HepG2 (cell line): ENCODE measurements around the gene NOB1. TPM values are rescaled to one million over a fixed set of nuclear protein-coding genes. Genes with fewer than 3 reads are reported as not detected.

Experiments used
- ATAC-seq: fragments of 200-7000 bp; cut with Tn5 transposase; 3 replicates; pipeline ENCODE4 v1.9.1; 2020; ENCODE audit warnings: mild to moderate bottlenecking, moderate library complexity
- BruUV-seq: library from RNA; stranded (reverse); fragments of 400-500 nt; replicated peaks from 2 replicates; lab custom pipeline; 2021; lab: Mats Ljungman, UMichigan
- CTCF ChIA-PET: fragments of 300-600 bp; formaldehyde crosslinking; extraction: SDS; loops from one replicate; lab custom pipeline; 2021; ENCODE audit warnings: low total read pairs, inconsistent platforms, low intra/inter-chr PET ratio; lab: Yijun Ruan, JAX
- POLR2A ChIA-PET: fragments of 350-600 bp; sonication (Branson Sonifier 250); formaldehyde crosslinking; loops from one replicate; lab custom pipeline; 2020; ENCODE audit warnings: antibody characterized with exemption, inconsistent platforms; lab: Yijun Ruan, JAX
- DNase-seq: peaks from one replicate; pipeline ENCODE4 v3.0.0-alpha.2; 2015; ENCODE audit warnings: low spot score
- FAIRE-seq: peaks from 3 replicates; lab custom pipeline; 2011; peaks lifted over from hg19 to GRCh38; lab: Jason Lieb, UNC
- H2AFZ ChIP-seq: one replicate; pipeline ENCODE4 v1.6.1; 2011; ENCODE audit warnings: low read length, inconsistent platforms
- H3K27ac ChIP-seq: fragments of 300-600 bp; 3 replicates; pipeline ENCODE4 v1.8.0; 2011; ENCODE audit warnings: mixed run types, mild to moderate bottlenecking, mixed read lengths, low read length, inconsistent platforms; ENCODE audit not compliant: insufficient read depth; ENCODE audit errors: extremely low read length
- H3K27me3 ChIP-seq, 2 experiments: fragments of 200-600 bp in 1 of 2; 2 replicates in 1 of 2; 3 replicates in 1 of 2; pipeline versions ENCODE4 v1.6.0 to v1.8.0; 2011; ENCODE audit warnings: low read length in 2 of 2, mild to moderate bottlenecking in 2 of 2, moderate library complexity in 2 of 2, inconsistent platforms in 1 of 2; ENCODE audit not compliant: insufficient read depth in 2 of 2, control insufficient read depth in 1 of 2
- H3K36me3 ChIP-seq, 2 experiments: fragments of 200-600 bp in 1 of 2; replicated peaks in 1 of 2; 2 replicates in 1 of 2; 3 replicates in 1 of 2; pipeline versions ENCODE4 v1.5.1 to v1.8.0; 2011; ENCODE audit warnings: low read length in 2 of 2, inconsistent platforms in 1 of 2; ENCODE audit not compliant: insufficient read depth in 2 of 2, control insufficient read depth in 1 of 2
- H3K4me1 ChIP-seq: 2 replicates; pipeline ENCODE4 v1.5.1; 2012; ENCODE audit warnings: low read length, inconsistent platforms; ENCODE audit not compliant: insufficient read depth
- H3K4me2 ChIP-seq: 2 replicates; pipeline ENCODE4 v1.6.0; 2011; ENCODE audit warnings: low read depth, low read length, inconsistent platforms
- H3K4me3 ChIP-seq, 3 experiments: fragments of 200-600 bp in 1 of 3; sonication (generic), shearing (Covaris generic) in 1 of 3; replicated peaks in 1 of 3; 2 replicates each; pipeline ENCODE4 v1.5.1; 2011 to 2016; ENCODE audit warnings: low read length in 3 of 3, inconsistent platforms in 2 of 3, low read depth in 2 of 3, mild to moderate bottlenecking in 2 of 3, control low read depth in 1 of 3, mixed read lengths in 1 of 3; ENCODE audit not compliant: insufficient read depth in 1 of 3
- H3K79me2 ChIP-seq: one replicate; pipeline ENCODE4 v1.6.1; 2011; ENCODE audit warnings: low read length, inconsistent platforms; ENCODE audit not compliant: insufficient read depth
- H3K9ac ChIP-seq: 2 replicates; pipeline ENCODE4 v1.6.0; 2011; ENCODE audit warnings: mild to moderate bottlenecking, low read depth, low read length, inconsistent platforms; ENCODE audit not compliant: insufficient read depth
- H3K9me3 ChIP-seq: 2 replicates; pipeline ENCODE4 v1.5.1; 2012; ENCODE audit warnings: mild to moderate bottlenecking, low read length
- H4K20me1 ChIP-seq: 2 replicates; pipeline ENCODE4 v1.6.0; 2011; ENCODE audit warnings: inconsistent platforms, mild to moderate bottlenecking, low read length, moderate library complexity; ENCODE audit not compliant: insufficient read depth
- DNMT3B ChIP-seq: conservative IDR thresholded peaks from 2 replicates; pipeline ENCODE4 v1.6.1; 2016; ENCODE audit warnings: missing biosample characterization, control low read depth
- GATA4 ChIP-seq: sonication (generic); IDR thresholded peaks from 2 replicates; pipeline ENCODE4 v1.6.1; 2016; ENCODE audit warnings: antibody characterized with exemption, low read depth, borderline replicate concordance
- HMG20A ChIP-seq: IDR thresholded peaks from 2 replicates; pipeline ENCODE4 v1.6.1; 2016; ENCODE audit warnings: borderline replicate concordance
- HMGA1 ChIP-seq: sonication (generic); formaldehyde crosslinking; conservative IDR thresholded peaks from 2 replicates; pipeline ENCODE4 v1.4.0; 2020; ENCODE audit warnings: missing genetic modification reagents
- TMF1 ChIP-seq: sonication (generic); formaldehyde crosslinking; IDR thresholded peaks from 2 replicates; pipeline ENCODE4 v1.8.1; 2022; ENCODE audit warnings: low read depth, missing genetic modification reagents
- ZBTB43 ChIP-seq: sonication (generic); formaldehyde crosslinking; conservative IDR thresholded peaks from 2 replicates; pipeline ENCODE4 v1.4.0; 2020; ENCODE audit warnings: missing genetic modification reagents
- ZFP36 ChIP-seq: fragments of 150-350 bp; IDR thresholded peaks from 2 replicates; pipeline ENCODE4 v1.6.1; 2018; ENCODE audit warnings: borderline replicate concordance, low read length, low read depth; ENCODE audit not compliant: partially characterized antibody
- ZNF136 ChIP-seq: sonication (generic); formaldehyde crosslinking; IDR thresholded peaks from 2 replicates; pipeline ENCODE4 v1.8.1; 2022; ENCODE audit warnings: low read depth, mild to moderate bottlenecking, moderate library complexity, missing genetic modification reagents
- ZNF558 ChIP-seq: sonication (generic); formaldehyde crosslinking; IDR thresholded peaks from 2 replicates; pipeline ENCODE4 v1.9.0; 2022; ENCODE audit warnings: mild to moderate bottlenecking, missing genetic modification reagents, borderline replicate concordance
- WGBS: methylation state at CpG from one replicate; pipeline ENCODE4 v1.1.6; 2017; ENCODE audit warnings: low lambda C conversion rate; 5-methylcytosine and 5-hydroxymethylcytosine counted together
- in situ Hi-C: cut with HindIII; loops from 2 replicates; pipeline ENCODE4 v1.10.0; 2017; ENCODE audit warnings: low pct_unique_long_range_greater_than_20kb; ENCODE audit not compliant: extremely low pct_ligation_motif_present
- intact Hi-C: fragments of 100-400 bp; cut with micrococcal nuclease; formaldehyde crosslinking; loops from one replicate; pipeline ENCODE4 v1.10.0; 2022; ENCODE audit not compliant: unreplicated experiment
- polyA plus RNA-seq, 8 experiments: library from polyadenylated mRNA; depleted of rRNA in 3 of 8; stranded (reverse) in 7 of 8; unstranded in 1 of 8; fragments of >200 nt; fragmentation: Illumina TruSeq in 4 of 8; extraction: Trizol in 4 of 8; gene quantifications; 2 replicates each; pipeline versions ENCODE4 v1.2.1 to v1.2.3, GENCODE V29; 2011 to 2016; ENCODE audit warnings: low read depth in 4 of 8, missing spikeins in 1 of 8, mixed read lengths in 1 of 8; ENCODE audit not compliant: insufficient read depth in 1 of 8
- total RNA-seq, 5 experiments: library from RNA; depleted of rRNA; stranded (reverse); fragments of >200 nt; fragmentation: Illumina TruSeq; extraction: Trizol; gene quantifications; 2 replicates each; pipeline ENCODE4 v1.2.3, GENCODE V29; 2016; ENCODE audit warnings: low read depth in 1 of 5
- TF ChIP-seq, protein P1 (sequence below): sonication (generic); formaldehyde crosslinking; IDR thresholded peaks from 2 replicates; pipeline ENCODE4 v1.5.1; 2020; ENCODE audit warnings: mild to moderate bottlenecking, missing genetic modification reagents, moderate library complexity

NOB1 gene
- total and polyA plus RNA-seq, 2 of the 13 experiments (the other 11 are each of a cell fraction or from before 2014, with no cell fraction given), result 47.1 to 162 TPM

GRCh38 chr16:69768666-69769065 is 13.9 kb upstream of the NOB1 start:
- H3K4me3 ChIP-seq, result no peak overlapping the region
- H3K4me2 ChIP-seq, result no peak overlapping the region
- no peak for FAIRE-seq
- DNase-seq, result no peak
- no peak overlapping the region for H3K27ac ChIP-seq
- POLR2A ChIA-PET, result interaction anchor here (0.9 to 2.8 kb wide), 2 partner anchors 14 kb away, joined by 3 to 9 read pairs; partner anchors contain the start of gene NOB1
- CTCF ChIA-PET, result no interaction called here
- no peak overlapping the region for H2AFZ ChIP-seq
- no peaks in the 10 kb centered on the region for H3K9me3 ChIP-seq
- H3K36me3 ChIP-seq, result no peaks in the 10 kb centered on the region
- no TSS peak for BruUV-seq
- in situ Hi-C loops (no loop called here), intact Hi-C loops (no loop called here)
- H3K4me1 ChIP-seq, result peaks cover 86% of the 10 kb centered on the region
- H3K9ac ChIP-seq, result no peak overlapping the region
- TF ChIP-seq DNMT3B (no peak), GATA4 (no peak), ZNF136 (no peak), HMGA1 (no peak), HMG20A (CRISPR knock-in tag) (no peak), ZBTB43 (no peak), TMF1 (CRISPR knock-in tag) (no peak), ZNF558 (CRISPR knock-in tag) (no peak), ZFP36 (no peak)
- TF ChIP-seq, protein P1, sequence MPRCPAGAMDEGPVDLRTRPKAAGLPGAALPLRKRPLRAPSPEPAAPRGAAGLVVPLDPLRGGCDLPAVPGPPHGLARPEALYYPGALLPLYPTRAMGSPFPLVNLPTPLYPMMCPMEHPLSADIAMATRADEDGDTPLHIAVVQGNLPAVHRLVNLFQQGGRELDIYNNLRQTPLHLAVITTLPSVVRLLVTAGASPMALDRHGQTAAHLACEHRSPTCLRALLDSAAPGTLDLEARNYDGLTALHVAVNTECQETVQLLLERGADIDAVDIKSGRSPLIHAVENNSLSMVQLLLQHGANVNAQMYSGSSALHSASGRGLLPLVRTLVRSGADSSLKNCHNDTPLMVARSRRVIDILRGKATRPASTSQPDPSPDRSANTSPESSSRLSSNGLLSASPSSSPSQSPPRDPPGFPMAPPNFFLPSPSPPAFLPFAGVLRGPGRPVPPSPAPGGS (CRISPR knock-in tag), result no peak
- TF ChIP-seq, all 625 proteins: peak for 0
- no peak for ATAC-seq
- 95% methylated on average over 6 of the region's 6 CpGs for WGBS
- Histone ChIP-seq H4K20me1 (no peaks in the 10 kb centered on the region), H3K27me3 (no peaks in the 10 kb centered on the region), H3K79me2 (peaks cover 69% of the 10 kb centered on the region)
